ELF-1 (cell line): ENCODE data around the gene ENPP7.
"Not testable (repeated sequence)": the region's sequence is repeated elsewhere in the genome, so short reads cannot be mapped to it uniquely, and the experiment has no call there.

ENCODE experiments used
- DNase-seq: peaks from one replicate; pipeline ENCODE4 v3.0.0-alpha.2; 2016; ENCODE audit warnings: low read depth, low spot score

The ENPP7 gene

GRCh38 chr17:79749156-79749815 is 18.5 kb downstream of the ENPP7 start:
- DNase-seq, result no peak

- no peak for DNase-seq
Measured at GRCh38 chr17:79749958-79750357, 19.2 kb downstream of the ENPP7 start.

GRCh38 chr17:79750650-79751545 is 20.2 kb downstream of the ENPP7 start:
- no peak for DNase-seq

GRCh38 chr17:79752175-79752574 is 21.4 kb downstream of the ENPP7 start:
- no peak for DNase-seq

GRCh38 chr17:79754370-79754769 is 23.6 kb downstream of the ENPP7 start:
- DNase-seq, result no peak

GRCh38 chr17:79754903-79755302 is 24.2 kb downstream of the ENPP7 start:
- DNase-seq, result not testable (repeated sequence)

- DNase-seq, result no peak
Measured at GRCh38 chr17:79755591-79755990, 24.8 kb downstream of the ENPP7 start.

- no peak for DNase-seq
Measured at GRCh38 chr17:79757140-79757745, 26.5 kb downstream of the ENPP7 start.

GRCh38 chr17:79758271-79758670 is 27.5 kb downstream of the ENPP7 start:
- no peak for DNase-seq

GRCh38 chr17:79760197-79760906 is 29.6 kb downstream of the ENPP7 start:
- DNase-seq, result no peak

- DNase-seq, result no peak
Measured at GRCh38 chr17:79761894-79762589, 31.3 kb downstream of the ENPP7 start.

- DNase-seq, result no peak
Measured at GRCh38 chr17:79765708-79766107, 35.0 kb downstream of the ENPP7 start.

- no peak for DNase-seq
Measured at GRCh38 chr17:79769570-79770506, 39.1 kb downstream of the ENPP7 start.

GRCh38 chr17:79771276-79771675 is 40.5 kb downstream of the ENPP7 start:
- DNase-seq, result no peak

GRCh38 chr17:79772726-79773125 is 42.0 kb downstream of the ENPP7 start:
- DNase-seq, result not testable (repeated sequence)

- no peak for DNase-seq
Measured at GRCh38 chr17:79774561-79774975, 43.8 kb downstream of the ENPP7 start.

- DNase-seq, result no peak
Measured at GRCh38 chr17:79775632-79776031, 44.9 kb downstream of the ENPP7 start.

- peak; percentile 45 for DNase-seq
Measured at GRCh38 chr17:79776376-79777119, 45.8 kb downstream of the ENPP7 start.

- DNase-seq, result peak; percentile 68
Measured at GRCh38 chr17:79777120-79777893, 46.6 kb downstream of the ENPP7 start.
